GM10847 (cell line): Measurements from ENCODE around the gene MIPOL1.

ENCODE experiments used
- POLR2A ChIP-seq: IDR thresholded peaks from 2 replicates; pipeline ENCODE4 v1.6.1; 2011; ENCODE audit not compliant: insufficient read length; ENCODE audit errors: extremely low read depth

MIPOL1 gene

GRCh38 chr14:37197421-37198272, at the start of gene MIPOL1:
TSS of gene MIPOL1 (plus strand) at chr14:37197937. CDS start at chr14:37247889, 49,952 bp downstream.
- no peak for TF ChIP-seq POLR2A

DNA sequence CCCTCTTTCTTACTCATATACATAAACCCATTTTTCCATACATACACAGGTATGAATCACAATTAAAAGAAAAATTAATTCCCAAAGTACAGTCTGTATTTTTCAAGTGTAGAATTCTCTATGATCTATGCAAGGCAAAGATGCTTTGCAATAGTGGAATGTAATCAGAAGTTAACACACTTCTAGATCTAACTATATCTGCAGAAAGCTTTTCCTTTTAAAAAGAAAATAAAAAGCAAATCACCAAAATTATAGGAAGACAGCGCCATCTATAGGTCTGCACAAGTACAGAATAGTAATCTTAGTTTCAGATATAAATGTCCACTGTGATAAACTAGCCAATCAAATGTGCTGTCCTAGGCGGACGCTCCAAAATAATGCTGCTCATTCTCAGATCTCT, 47.3 kb upstream of the MIPOL1 start:
- no peak for TF ChIP-seq POLR2A

DNA sequence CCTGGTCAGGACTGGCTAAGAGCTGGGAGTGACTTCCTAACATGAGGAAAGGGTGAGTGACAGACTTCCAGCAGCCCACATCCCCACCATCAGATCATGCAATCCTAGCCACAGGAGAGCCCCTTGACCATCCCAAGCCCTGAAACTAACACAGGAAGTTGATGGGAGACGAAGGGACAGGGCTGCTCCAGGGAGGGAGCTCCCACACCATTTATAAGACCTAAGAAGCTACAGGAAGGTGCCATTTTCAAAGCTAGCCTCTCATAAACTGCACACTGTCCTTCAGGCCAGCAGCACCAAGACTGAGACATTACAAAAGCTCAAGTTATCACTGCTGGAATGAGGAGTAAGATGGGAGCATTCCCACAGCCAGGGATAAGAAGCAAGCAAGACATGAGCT, 44.7 kb upstream of the MIPOL1 start:
- TF ChIP-seq POLR2A: no peak

GRCh38 chr14:37153483-37153882, 44.3 kb upstream of the MIPOL1 start:
- TF ChIP-seq POLR2A: no peak

DNA sequence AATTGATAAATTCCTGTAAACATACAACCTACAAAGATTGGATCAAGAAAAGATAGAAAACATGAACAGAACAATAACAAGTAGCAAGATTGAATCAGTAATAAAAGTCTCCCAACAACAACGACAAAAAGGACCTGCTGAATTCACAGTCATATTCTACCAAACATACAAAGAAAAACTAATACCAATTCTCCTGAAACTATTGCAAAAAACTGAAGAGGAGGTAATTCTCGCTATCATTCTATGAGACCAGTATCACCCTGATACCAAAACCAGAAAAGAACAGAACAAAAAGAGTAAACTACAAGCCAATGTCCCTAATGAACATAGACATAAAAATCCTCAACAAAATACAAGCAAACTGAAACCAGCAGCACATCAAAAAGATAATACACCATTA, 39.8 kb upstream of the MIPOL1 start:
- TF ChIP-seq POLR2A: no peak

DNA sequence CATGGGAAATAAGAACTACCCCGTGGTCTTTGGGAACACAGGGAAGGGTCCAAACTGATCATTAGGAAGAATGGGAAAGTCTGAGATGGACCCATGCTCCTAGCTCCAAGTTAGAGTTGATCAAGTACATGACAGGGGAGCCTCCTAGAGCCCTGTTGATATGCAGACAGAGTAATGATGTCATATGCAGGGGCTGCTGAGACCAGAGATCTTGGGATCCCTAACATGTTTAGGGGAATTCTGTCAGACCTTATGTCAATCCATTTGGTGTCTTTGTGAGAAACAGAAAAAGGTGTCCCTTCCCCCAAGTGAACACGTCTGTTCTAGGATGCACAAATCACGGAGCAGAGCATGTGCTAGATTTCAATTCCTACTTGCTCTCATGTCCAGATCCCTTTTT, 31.9 kb upstream of the MIPOL1 start:
- no peak for TF ChIP-seq POLR2A

DNA sequence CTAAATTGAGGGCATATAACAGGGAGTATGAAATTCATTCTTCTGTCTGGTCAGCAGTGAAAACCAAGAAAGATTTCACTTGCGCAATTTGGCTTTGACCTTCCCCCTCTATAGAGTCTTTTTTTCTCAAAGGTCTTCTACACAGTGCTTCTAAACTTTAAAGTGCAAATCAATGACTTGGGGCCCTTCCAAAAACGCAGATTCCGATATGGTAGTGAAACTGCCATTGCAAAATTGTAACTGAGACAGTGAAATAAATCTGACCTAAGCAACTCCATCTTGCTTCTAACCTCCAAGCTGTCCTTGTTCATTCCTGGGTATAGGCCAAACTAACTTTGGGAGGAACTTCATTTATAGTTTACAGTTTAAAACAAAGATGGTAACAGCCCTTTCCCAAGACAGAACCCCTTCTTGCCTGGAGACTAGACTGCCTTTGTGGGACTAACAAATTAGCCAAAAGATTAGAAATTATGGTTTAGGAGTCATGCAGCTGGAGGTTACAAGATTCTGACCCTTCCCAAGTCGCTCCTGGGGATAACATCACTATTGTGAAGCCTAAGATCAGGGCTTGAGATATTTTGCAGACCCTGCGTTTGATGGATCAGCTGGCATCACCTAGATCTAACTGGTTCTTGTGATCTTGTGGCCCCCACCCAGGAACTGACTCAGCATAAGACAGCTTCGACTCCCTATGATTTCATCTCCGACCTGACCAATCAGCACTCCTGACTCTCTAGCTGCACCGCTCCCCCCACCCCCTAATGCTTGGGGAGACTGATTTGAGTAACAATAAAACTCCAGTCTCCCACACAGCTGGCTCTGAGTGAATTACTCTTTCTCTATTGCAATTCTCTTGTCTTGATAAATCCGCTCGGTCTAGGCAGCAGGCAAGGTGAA, 30.3 kb upstream of the MIPOL1 start:
- no peak for TF ChIP-seq POLR2A

DNA sequence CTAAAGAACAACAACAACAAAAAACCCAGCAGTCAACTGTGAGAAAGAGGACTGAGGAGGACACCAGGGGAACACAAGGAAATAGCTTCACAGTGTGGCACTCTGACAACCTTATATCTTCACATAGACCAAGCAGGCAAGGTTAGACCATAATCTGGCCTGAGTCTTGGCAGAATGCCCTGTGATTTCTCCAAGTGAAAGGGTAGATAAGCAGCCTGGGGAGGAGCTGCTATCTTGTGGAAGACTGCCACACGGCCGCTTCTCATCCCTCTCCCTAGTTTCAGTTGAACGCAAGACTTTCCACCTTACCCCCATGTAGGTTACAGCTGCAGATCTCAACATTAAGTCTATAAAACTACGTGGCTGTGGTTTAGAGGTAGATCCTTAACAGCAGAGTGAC, 29.0 kb upstream of the MIPOL1 start:
- no peak for TF ChIP-seq POLR2A

DNA sequence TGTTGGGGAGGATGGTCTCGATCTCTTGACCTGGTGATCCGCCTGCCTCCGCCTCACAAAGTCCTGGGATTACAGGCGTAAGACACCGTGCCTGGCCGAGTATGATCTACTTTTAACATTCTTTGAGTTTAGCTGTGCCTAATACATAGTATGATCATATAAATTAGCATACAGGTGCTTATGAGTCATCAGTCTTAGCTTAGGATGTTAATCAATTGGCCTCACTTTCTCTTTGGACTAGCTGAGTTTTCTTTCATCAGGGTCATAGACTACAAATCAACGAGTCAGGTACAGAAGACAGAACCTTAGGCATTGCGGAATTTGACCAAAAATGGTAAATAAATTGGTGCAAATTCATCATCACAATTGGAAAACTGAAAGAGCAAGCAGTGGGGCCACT, 27.5 kb upstream of the MIPOL1 start:
- TF ChIP-seq POLR2A: no peak

DNA sequence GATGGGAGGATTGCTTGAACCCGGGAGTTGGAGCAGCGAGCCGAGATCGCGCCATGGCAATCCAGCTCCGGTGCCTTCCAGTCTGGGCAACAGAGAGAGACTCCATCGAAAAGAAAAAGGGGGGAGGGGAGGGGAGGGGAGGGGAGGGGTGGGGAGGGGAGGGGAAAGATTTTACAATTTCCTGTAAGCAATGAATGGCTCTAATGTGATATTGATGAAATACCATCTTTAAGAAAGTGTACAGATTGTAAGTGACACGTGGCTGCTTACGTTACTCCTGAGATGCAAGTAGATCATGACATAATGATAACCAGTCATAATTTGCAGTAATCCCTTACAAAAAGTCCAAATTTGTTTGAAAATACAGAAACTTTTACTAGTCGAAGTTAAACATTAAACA, 26.7 kb upstream of the MIPOL1 start:
- TF ChIP-seq POLR2A: no peak

DNA sequence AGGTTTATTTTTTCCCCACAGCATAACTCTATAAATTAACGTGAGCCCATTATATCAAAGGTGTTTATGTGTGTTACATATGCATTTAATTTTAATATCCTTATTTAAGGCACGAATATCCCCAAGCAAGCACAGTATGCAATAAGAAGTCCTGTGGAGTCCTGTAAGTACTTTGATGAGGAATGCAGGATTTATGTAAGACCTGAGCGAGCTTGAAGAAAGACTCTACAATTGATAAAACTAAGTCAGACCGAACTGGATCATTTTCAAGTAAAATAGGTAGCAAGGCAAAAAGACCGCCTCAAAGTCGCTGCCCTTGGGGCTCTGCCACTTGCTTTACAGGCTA, 26.1 kb upstream of the MIPOL1 start:
- TF ChIP-seq POLR2A: no peak

DNA sequence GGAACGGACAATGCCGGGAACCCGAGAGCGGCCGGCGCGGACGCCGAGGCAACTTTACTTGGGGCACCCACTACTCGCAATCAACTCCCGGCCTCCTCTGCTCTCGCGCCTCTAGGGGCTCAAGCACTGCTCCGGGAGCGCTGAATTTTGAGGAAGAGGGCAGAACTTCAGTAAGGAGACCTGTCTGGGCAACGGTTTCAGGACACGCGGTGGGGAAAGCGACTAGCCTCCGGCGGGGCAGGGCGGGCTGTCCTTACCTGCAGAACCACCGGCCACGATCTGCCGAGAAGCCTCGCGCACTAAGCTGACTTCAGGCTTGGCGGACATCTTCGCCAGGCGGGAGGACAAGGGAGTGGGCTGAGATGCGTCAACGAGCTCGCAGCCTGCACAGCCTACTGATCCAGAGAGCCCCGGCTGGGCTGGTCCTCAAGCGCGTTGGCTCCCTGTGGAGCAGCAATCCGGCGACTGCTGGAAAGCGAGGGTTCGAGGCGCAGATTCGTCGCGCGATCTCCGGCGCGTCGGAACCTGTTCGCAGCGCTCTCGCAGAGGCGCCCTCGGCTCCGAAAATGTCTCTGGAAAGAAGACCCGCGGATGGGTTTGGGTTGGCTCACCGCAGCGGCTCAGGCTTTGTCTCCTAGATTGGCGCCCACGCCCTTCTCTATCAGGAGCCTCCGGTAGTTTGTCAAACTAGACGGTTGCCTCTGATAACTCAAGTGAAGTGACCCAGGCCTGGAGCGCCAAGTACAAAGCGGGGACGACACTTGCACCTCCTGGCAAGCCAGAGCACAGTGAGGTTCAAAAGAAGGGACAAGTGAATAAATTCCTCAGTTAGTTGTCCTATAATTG, 25.5 kb upstream of the MIPOL1 start, which contains the start of gene SLC25A21:
TSS of gene SLC25A21 (minus strand) at position 583 of the 846 bp plus-strand sequence.
- TF ChIP-seq POLR2A: no peak

DNA sequence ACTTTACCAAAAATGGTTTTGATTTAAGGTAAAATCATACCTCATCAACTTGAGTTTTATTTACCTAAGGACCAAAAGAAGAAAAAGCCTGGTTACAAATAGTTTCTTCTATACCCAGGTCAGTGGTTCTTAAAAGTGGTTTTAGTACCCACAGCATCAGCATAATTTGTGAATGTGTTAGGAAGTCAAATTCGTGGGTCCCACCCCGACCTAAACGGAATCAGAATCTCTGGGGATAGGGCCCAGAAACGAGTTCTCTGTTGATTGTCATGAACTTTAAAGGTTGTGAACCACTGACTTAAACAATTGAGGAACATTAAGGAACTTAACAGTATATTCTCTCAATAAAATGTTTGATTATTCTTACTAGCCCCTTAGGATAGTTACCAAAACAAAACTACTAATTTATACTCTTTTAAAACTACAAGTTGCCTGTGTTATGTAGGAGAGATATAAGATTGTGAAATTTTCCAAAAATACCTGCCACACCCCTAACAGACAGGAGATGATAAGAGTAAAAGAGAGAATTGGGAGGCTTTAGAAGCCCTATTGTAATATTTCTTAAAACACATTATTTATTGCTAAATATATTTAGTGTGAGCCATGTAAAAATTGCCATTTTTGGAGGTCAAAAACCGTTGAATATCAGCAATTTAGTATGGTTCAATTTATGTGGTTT, 24.7 kb upstream of the MIPOL1 start:
- TF ChIP-seq POLR2A: no peak

- no peak for TF ChIP-seq POLR2A
Measured at GRCh38 chr14:37179896-37180502, 17.7 kb upstream of the MIPOL1 start.
